Neutrophil (primary cell): ENCODE data around the gene CAMTA1.

Experiments
- H3K27ac ChIP-seq: fragments of 200-600 bp; sonication (generic); 2 replicates; pipeline ENCODE4 v1.5.1; 2016; ENCODE audit warnings: mild to moderate bottlenecking, moderate library complexity
- H3K27me3 ChIP-seq: fragments of 200-600 bp; sonication (generic); 2 replicates; pipeline ENCODE4 v1.6.0; 2016; ENCODE audit warnings: mild to moderate bottlenecking
- H3K36me3 ChIP-seq: fragments of 200-600 bp; sonication (generic); 2 replicates; pipeline ENCODE4 v1.5.1; 2017
- H3K4me1 ChIP-seq, 2 experiments: fragments of 200-600 bp in 1 of 2; sonication (generic) in 1 of 2; 1 replicate in 1 of 2; 2 replicates in 1 of 2; pipeline versions ENCODE4 v1.5.1 to v1.6.1; 2013 to 2016; ENCODE audit warnings: low read depth in 1 of 2, low read length in 1 of 2, mild to moderate bottlenecking in 1 of 2, moderate library complexity in 1 of 2; ENCODE audit not compliant: control insufficient read depth in 1 of 2, insufficient read depth in 1 of 2
- H3K4me3 ChIP-seq, 2 experiments: fragments of 200-600 bp in 1 of 2; sonication (generic) in 1 of 2; 1 replicate in 1 of 2; 2 replicates in 1 of 2; pipeline ENCODE4 v1.5.1; 2013 to 2016; ENCODE audit warnings: low read depth in 1 of 2, low read length in 1 of 2, mild to moderate bottlenecking in 1 of 2, moderate library complexity in 1 of 2
- H3K9me3 ChIP-seq: fragments of 200-600 bp; sonication (generic); 2 replicates; pipeline ENCODE4 v1.5.1; 2016
- CTCF ChIP-seq: fragments of 200-600 bp; sonication (generic); IDR thresholded peaks from 2 replicates; pipeline ENCODE4 v1.5.1; 2016; ENCODE audit warnings: antibody characterized with exemption

Gene CAMTA1

DNA sequence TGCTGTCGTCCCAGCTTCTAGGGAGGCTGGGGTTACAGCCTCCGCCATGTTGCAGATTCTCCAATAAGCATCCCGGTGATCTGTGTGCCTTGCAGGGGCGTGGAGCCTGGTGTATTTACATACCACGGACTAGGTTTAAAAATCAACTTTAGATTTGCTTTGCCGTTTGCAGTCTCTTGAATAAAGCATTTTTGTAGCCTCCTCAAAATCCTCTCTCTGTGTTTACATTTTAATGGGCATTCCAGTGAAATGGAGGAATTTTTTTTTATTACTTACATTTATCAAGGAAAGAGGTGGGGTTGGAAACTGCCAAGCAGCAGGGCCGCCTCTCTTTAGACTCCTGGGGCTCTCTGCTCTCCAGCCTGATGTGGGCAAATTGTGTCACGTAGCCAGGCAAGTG, 548.4 kb downstream of the CAMTA1 start:
- Histone ChIP-seq H3K4me3 (no peak overlapping the region), H3K27me3 (no peaks in the 10 kb centered on the region), H3K36me3 (no peaks in the 10 kb centered on the region), H3K9me3 (no peaks in the 10 kb centered on the region), H3K27ac (no peak overlapping the region), H3K4me1 (no peaks in the 10 kb centered on the region)
- no peak for TF ChIP-seq CTCF

DNA sequence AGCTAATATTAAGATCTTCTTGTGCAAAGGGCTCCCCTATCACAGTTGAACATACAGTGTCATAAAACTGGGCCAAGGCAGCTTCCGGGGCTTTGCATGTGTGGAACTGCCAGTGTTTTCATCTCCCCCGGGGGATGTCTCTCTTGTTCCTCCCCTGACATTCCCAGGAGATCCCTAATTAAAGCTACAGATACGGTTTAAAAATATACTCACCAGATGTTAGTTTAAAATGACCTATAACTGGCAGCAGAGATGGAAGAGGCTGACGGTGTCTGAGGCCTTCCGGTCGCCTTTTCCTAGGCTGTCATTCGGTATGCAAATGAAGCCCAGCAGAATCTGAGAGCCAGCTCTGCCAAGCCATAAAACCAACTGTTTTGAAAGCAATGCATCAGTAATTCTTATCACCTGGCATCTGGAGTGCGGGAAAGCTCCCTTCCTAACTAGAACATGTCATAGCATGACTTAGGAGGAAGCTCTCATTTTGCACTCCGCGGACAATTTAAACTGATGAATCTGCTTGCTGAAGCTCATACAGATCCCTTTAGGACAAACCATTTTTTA, 549.3 kb downstream of the CAMTA1 start:
- H3K9me3 ChIP-seq = no peaks in the 10 kb centered on the region
- no peak overlapping the region for H3K27ac ChIP-seq
- TF ChIP-seq CTCF = no peak
- H3K27me3 ChIP-seq = no peaks in the 10 kb centered on the region
- H3K4me1 ChIP-seq = no peaks in the 10 kb centered on the region
- H3K36me3 ChIP-seq = no peaks in the 10 kb centered on the region
- H3K4me3 ChIP-seq = no peak overlapping the region

GRCh38 chr1:7335224-7335879, 550.1 kb downstream of the CAMTA1 start:
- Histone ChIP-seq H3K27ac (no peak overlapping the region), H3K36me3 (no peaks in the 10 kb centered on the region), H3K27me3 (no peaks in the 10 kb centered on the region), H3K9me3 (no peaks in the 10 kb centered on the region), H3K4me3 (no peak overlapping the region), H3K4me1 (no peaks in the 10 kb centered on the region)
- TF ChIP-seq CTCF = no peak

GRCh38 chr1:7338439-7338838, 553.2 kb downstream of the CAMTA1 start:
- Histone ChIP-seq H3K27me3 (no peaks in the 10 kb centered on the region), H3K36me3 (no peaks in the 10 kb centered on the region), H3K27ac (no peak overlapping the region), H3K4me3 (no peak overlapping the region), H3K9me3 (no peaks in the 10 kb centered on the region), H3K4me1 (no peaks in the 10 kb centered on the region)
- TF ChIP-seq CTCF = no peak

DNA sequence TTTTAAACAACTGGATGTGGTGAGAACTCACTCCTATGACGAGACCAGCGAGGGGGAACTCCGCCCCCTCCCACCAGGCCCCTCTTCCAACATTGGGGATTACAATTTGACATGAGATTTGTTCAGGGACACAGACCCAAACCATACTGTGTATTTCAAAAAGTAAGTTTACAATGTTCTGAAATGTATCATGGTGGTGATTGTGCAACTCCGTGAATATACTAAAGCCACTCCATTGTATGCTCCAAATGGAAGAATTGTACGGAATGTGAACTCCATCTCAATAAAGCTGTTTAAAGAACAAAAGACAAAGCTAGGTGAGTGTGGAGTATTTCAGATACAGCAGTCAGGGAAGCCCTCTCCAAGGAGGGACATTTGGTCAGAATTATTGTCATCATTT, 553.8 kb downstream of the CAMTA1 start:
- no peaks in the 10 kb centered on the region for H3K9me3 ChIP-seq
- no peaks in the 10 kb centered on the region for H3K27me3 ChIP-seq
- no peaks in the 10 kb centered on the region for H3K36me3 ChIP-seq
- TF ChIP-seq CTCF = no peak
- H3K27ac ChIP-seq = no peak overlapping the region
- H3K4me1 ChIP-seq = no peaks in the 10 kb centered on the region
- H3K4me3 ChIP-seq = no peak overlapping the region
